Measurements from ENCODE around the gene SUMF1.

DNA sequence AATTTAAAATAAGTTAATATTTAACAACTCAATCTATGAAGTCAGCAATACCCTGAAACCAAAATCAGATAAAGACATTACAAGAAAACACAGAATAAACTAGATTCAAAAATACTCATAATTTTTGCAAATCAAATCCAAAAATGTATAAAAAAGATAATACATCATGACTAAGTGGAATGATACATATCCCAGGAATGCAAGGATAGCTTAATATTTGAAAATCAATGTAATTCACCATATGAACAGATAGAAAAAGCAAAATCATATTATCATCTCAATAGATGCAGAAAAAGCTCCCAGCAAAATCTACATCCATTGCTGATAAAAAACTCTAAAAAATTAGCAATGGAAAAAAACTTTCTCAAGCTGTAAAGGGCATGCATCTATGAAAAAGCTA, 93.4 kb downstream of the SUMF1 start:
- TF ChIP-seq YY1 (IDR thresholded peaks at IDR 0.05; ENCODE audit: insufficient read depth, insufficient read length) (no peak), ZNF274 (IDR thresholded peaks at IDR 0.05; ENCODE audit: low read depth, low read length) (no peak), SUZ12 (IDR thresholded peaks at IDR 0.05; ENCODE audit: extremely low read depth, insufficient read depth, insufficient read length) (no peak)

All from NT2/D1 (cell line).